ENCODE results near the gene ACVRL1.

ACVRL1 gene

DNA sequence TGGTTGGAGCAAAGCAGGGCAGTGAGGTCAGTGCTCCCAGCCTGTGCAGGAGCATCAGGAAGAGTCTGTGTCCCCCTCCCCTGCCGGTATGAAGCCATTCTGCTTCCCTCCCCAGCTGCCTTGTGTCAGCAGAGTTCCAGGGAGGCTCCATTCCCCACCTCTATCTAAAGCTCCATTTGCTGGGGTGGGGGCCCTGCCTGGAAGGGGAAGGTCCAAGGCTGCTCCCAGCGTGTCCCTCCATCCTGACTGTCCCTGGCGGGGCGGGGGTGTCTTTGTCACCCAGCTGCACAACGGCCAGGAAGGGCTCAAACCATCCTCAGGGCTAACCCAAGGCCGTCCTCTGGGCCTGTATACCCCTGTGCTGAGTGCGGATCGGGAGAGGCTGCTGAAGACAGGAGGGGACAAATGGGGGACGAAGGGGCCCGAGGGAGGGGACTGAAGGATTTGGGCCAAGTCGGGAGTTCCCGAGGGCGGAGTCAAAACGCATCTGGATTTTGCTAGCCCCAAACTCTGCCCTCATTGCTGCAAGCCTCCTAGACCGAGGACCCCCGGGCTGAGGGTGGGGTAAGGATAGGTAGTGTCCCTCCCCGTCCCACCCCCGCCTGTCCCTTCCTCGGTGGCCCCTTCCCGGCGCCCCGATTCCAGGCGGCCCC lies 748 bp upstream of the ACVRL1 start:
- Histone ChIP-seq H3K9me3 (no peaks in the 10 kb centered on the region), H3K4me1 (peaks cover 42% of the 10 kb centered on the region), H3K4me3 (ENCODE audit: low read depth, low read length) (peak overlapping the region; percentile 15; the same call in 1 of the 2 replicates), H3K36me3 (no peaks in the 10 kb centered on the region), H3K27me3 (no peaks in the 10 kb centered on the region)
- DNase-seq, result no peak
- TF ChIP-seq CTCF (IDR thresholded peaks at IDR 0.05; ENCODE audit: low read depth, low read length), result no peak

- Histone ChIP-seq H3K9me3 (no peaks in the 10 kb centered on the region), H3K4me3 (ENCODE audit: low read depth, low read length) (no peak overlapping the region), H3K36me3 (no peaks in the 10 kb centered on the region), H3K27me3 (no peaks in the 10 kb centered on the region), H3K4me1 (peaks cover 56% of the 10 kb centered on the region)
- DNase-seq, result no peak
- TF ChIP-seq CTCF (IDR thresholded peaks at IDR 0.05; ENCODE audit: low read depth, low read length), result no peak
Observed at GRCh38 chr12:51907856-51908425, 637 bp downstream of the ACVRL1 start.

- no peaks in the 10 kb centered on the region for H3K9me3 ChIP-seq
- no peaks in the 10 kb centered on the region for H3K27me3 ChIP-seq
- peaks cover 64% of the 10 kb centered on the region for H3K4me1 ChIP-seq
- no peak overlapping the region for H3K4me3 ChIP-seq (ENCODE audit: low read depth, low read length)
- no peaks in the 10 kb centered on the region for H3K36me3 ChIP-seq
- TF ChIP-seq CTCF (IDR thresholded peaks at IDR 0.05; ENCODE audit: low read depth, low read length), result no peak
- DNase-seq, result no peak
Observed at GRCh38 chr12:51908876-51909592, 1.7 kb downstream of the ACVRL1 start.

GRCh38 chr12:51910168-51910567 lies 2.9 kb downstream of the ACVRL1 start:
- no peaks in the 10 kb centered on the region for H3K36me3 ChIP-seq
- DNase-seq, result no peak
- no peak overlapping the region for H3K4me3 ChIP-seq (ENCODE audit: low read depth, low read length)
- H3K4me1 ChIP-seq, result peaks cover 68% of the 10 kb centered on the region
- TF ChIP-seq CTCF (IDR thresholded peaks at IDR 0.05; ENCODE audit: low read depth, low read length), result no peak
- no peaks in the 10 kb centered on the region for H3K9me3 ChIP-seq
- H3K27me3 ChIP-seq, result no peaks in the 10 kb centered on the region

- Histone ChIP-seq H3K4me3 (ENCODE audit: low read depth, low read length) (no peak overlapping the region), H3K4me1 (peaks cover 67% of the 10 kb centered on the region), H3K27me3 (no peaks in the 10 kb centered on the region), H3K9me3 (no peaks in the 10 kb centered on the region), H3K36me3 (no peaks in the 10 kb centered on the region)
- TF ChIP-seq CTCF (IDR thresholded peaks at IDR 0.05; ENCODE audit: low read depth, low read length), result no peak
- DNase-seq, result no peak
Observed at GRCh38 chr12:51910691-51911090, 3.4 kb downstream of the ACVRL1 start.

DNA sequence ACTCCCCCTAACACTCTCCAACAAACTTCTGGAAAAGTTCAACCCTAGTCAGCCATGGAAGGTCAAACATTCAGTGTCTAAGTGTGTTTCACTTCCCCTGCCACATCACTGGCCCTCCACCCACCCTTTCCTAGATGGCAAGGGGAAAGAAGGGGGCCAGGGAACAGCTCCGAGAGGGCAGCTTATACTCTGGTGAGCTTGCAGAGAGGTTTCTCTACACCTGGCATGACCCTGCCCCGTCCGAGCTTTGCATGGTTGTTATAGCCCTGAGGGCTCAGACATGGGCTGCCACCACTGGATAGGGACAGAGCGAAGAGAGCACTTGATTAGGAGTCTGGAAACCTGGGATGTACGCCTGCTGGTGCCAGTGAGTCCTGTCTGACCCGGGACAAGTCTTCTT lies 4.0 kb downstream of the ACVRL1 start:
- Histone ChIP-seq H3K4me3 (ENCODE audit: low read depth, low read length) (no peak overlapping the region), H3K27me3 (no peaks in the 10 kb centered on the region), H3K9me3 (no peaks in the 10 kb centered on the region), H3K4me1 (peaks cover 63% of the 10 kb centered on the region), H3K36me3 (no peaks in the 10 kb centered on the region)
- TF ChIP-seq CTCF (IDR thresholded peaks at IDR 0.05; ENCODE audit: low read depth, low read length), result no peak
- no peak for DNase-seq
